Measurements from ENCODE around the gene TAOK2. TPM values are rescaled to one million over a fixed set of nuclear protein-coding genes. Genes with fewer than 3 reads are reported as not detected.
"Not testable (repeated sequence)": the region's sequence is repeated elsewhere in the genome, so short reads cannot be mapped to it uniquely, and the experiment has no call there.

Gene TAOK2
- total RNA-seq, 4 donors from 2014 or later: 48.8 to 62.6 (median 55.2) TPM

- DNase-seq: peak; percentile 28 to 51
- Histone ChIP-seq H3K4me3 (replicated peaks in 1 of 3) (no peak overlapping the region), H3K9me3 (no peaks in the 10 kb centered on the region), H3K4me1 (peaks cover 0 to 5% of the 10 kb centered on the region in 2 donors), H3K36me3 (no peaks in the 10 kb centered on the region), H3K27ac (no peak overlapping the region), H3K27me3 (peaks cover 15% of the 10 kb centered on the region)
- WGBS, 2 donors: 44 to 46% methylated on average over 7 of the region's 7 CpGs
- TF ChIP-seq CTCF (IDR thresholded peaks at IDR 0.05) (peak in 1 of 6 experiments; percentile 2), POLR2A (IDR thresholded peaks at IDR 0.05) (no peak)
- intact Hi-C loops (cut with DNase I): no loop called here
These were observed 59.6 kb downstream of the TAOK2 start for GRCh38 chr16:30033270-30033669.

- intact Hi-C loops (cut with DNase I): no loop called here
- no peak for TF ChIP-seq POLR2A (IDR thresholded peaks at IDR 0.05)
- no peak for TF ChIP-seq CTCF (IDR thresholded peaks at IDR 0.05)
- Histone ChIP-seq H3K4me1 (no peaks in the 10 kb centered on the region), H3K27ac (no peak overlapping the region), H3K4me3 (replicated peaks in 1 of 3) (no peak overlapping the region), H3K9me3 (no peaks in the 10 kb centered on the region), H3K27me3 (no peaks in the 10 kb centered on the region), H3K36me3 (no peaks in the 10 kb centered on the region)
- 64 to 81% methylated on average over 5 of the region's 5 CpGs for WGBS, 2 donors
- no peak for DNase-seq
These were observed 66.6 kb downstream of the TAOK2 start for GRCh38 chr16:30040221-30040620.

GRCh38 chr16:30040690-30041089 is 67.0 kb downstream of the TAOK2 start:
- H3K27ac ChIP-seq; H3K4me1 ChIP-seq; H3K27me3 ChIP-seq; H3K4me3 ChIP-seq (replicated peaks in 1 of 3); intact Hi-C loops (cut with DNase I); H3K9me3 ChIP-seq; DNase-seq; H3K36me3 ChIP-seq: not testable (repeated sequence)
- 83 to 87% methylated on average over 5 of the region's 5 CpGs for WGBS, 2 donors

- Histone ChIP-seq H3K9me3 (no peaks in the 10 kb centered on the region), H3K27me3 (no peaks in the 10 kb centered on the region), H3K4me3 (replicated peaks in 1 of 3) (no peak overlapping the region), H3K4me1 (no peaks in the 10 kb centered on the region), H3K27ac (no peak overlapping the region), H3K36me3 (no peaks in the 10 kb centered on the region)
- intact Hi-C loops (cut with DNase I): no loop called here
- no peak for TF ChIP-seq POLR2A (IDR thresholded peaks at IDR 0.05)
- peak in 4 of 6 experiments; percentile 19 to 44 (median 38) for TF ChIP-seq CTCF (IDR thresholded peaks at IDR 0.05)
- DNase-seq: no peak
- WGBS, 2 donors: 33 to 39% methylated on average over 5 of the region's 5 CpGs
These were observed 68.2 kb downstream of the TAOK2 start for GRCh38 chr16:30041841-30042240.

Other genes with a start within 250 kb of the TAOK2 start
- under 1 TPM; 0.22 to 0.83 (median 0.37) TPM for gene C16orf54, start 227.9 kb upstream of the TAOK2 start, total RNA-seq
- gene ZG16, start 195.6 kb upstream of the TAOK2 start, total RNA-seq: not detected
- 10 to 100 TPM; 38.4 to 68.6 (median 57.2) TPM for gene KIF22, start 183.1 kb upstream of the TAOK2 start, total RNA-seq
- gene MAZ, start 167.3 kb upstream of the TAOK2 start, total RNA-seq: 100 to 1,000 TPM in 2 of 4 donors, 10 to 100 TPM in 2; 80.4 to 132 (median 107) TPM
- gene PRRT2, start 161.7 kb upstream of the TAOK2 start, total RNA-seq: 1 to 10 TPM in 3 of 4 donors, under 1 TPM in 1; 0.89 to 4.0 (median 2.4) TPM
- 10 to 100 TPM; 38.2 to 75.0 (median 55.2) TPM for gene PAGR1, start 157.7 kb upstream of the TAOK2 start, total RNA-seq
- 100 to 1,000 TPM in 1 of 4 donors, 10 to 100 TPM in 3; 70.1 to 127 (median 90.6) TPM for gene MVP, start 153.4 kb upstream of the TAOK2 start, total RNA-seq
- 100 to 1,000 TPM in 2 of 4 donors, 10 to 100 TPM in 2; 79.3 to 122 (median 99.3) TPM for gene CDIPT, start 110.6 kb upstream of the TAOK2 start, total RNA-seq
- 1 to 10 TPM in 2 of 4 donors, under 1 TPM in 2; 0.33 to 1.5 (median 0.79) TPM for gene SEZ6L2, start 74.3 kb upstream of the TAOK2 start, total RNA-seq
- gene ASPHD1, start 73.4 kb upstream of the TAOK2 start, total RNA-seq: not detected
- 10 to 100 TPM in 3 of 4 donors, 1 to 10 TPM in 1; 9.8 to 27.5 (median 15.5) TPM for gene KCTD13, start 47.6 kb upstream of the TAOK2 start, total RNA-seq
- 100 to 1,000 TPM in 3 of 4 donors, 10 to 100 TPM in 1; 93.2 to 140 (median 135) TPM for gene TMEM219, start 11.8 kb upstream of the TAOK2 start, total RNA-seq
- gene HIRIP3, start 21.7 kb downstream of the TAOK2 start, total RNA-seq: 10 to 100 TPM; 10.7 to 23.1 (median 18.4) TPM
- 100 to 1,000 TPM in 3 of 4 donors, 10 to 100 TPM in 1; 45.9 to 165 (median 142) TPM for gene INO80E, start 22.4 kb downstream of the TAOK2 start, total RNA-seq
- gene DOC2A, start 37.2 kb downstream of the TAOK2 start, total RNA-seq: 1 to 10 TPM in 1 of 4 donors, under 1 TPM in 2, not detected in 1; 0.22 to 1.2 (median 0.94) TPM
- not detected for gene C16orf92, start 49.3 kb downstream of the TAOK2 start, total RNA-seq
- under 1 TPM in 2 of 4 donors, not detected in 2; 0.54 to 0.79 TPM for gene TLCD3B, start 57.4 kb downstream of the TAOK2 start, total RNA-seq
- 1,000 to 10,000 TPM in 3 of 4 donors, 100 to 1,000 TPM in 1; 752 to 2,025 (median 1,174) TPM for gene ALDOA, start 91.9 kb downstream of the TAOK2 start, total RNA-seq
- 10 to 100 TPM; 43.6 to 59.9 (median 50.8) TPM for gene PPP4C, start 102.1 kb downstream of the TAOK2 start, total RNA-seq
- gene TBX6, start 118.1 kb downstream of the TAOK2 start, total RNA-seq: 1 to 10 TPM; 1.6 to 3.3 (median 2.4) TPM
- gene YPEL3, start 122.3 kb downstream of the TAOK2 start, total RNA-seq: 100 to 1,000 TPM in 1 of 4 donors, 10 to 100 TPM in 3; 32.4 to 372 (median 68.0) TPM
- 1 to 10 TPM in 2 of 4 donors, under 1 TPM in 1, not detected in 1; 0.68 to 1.6 (median 1.2) TPM for gene GDPD3, start 139.7 kb downstream of the TAOK2 start, total RNA-seq
- gene MAPK3, start 149.4 kb downstream of the TAOK2 start, total RNA-seq: 10 to 100 TPM; 31.5 to 90.6 (median 51.5) TPM
- 10 to 100 TPM in 3 of 4 donors, 1 to 10 TPM in 1; 7.3 to 14.8 (median 11.2) TPM for gene CORO1A, start 209.7 kb downstream of the TAOK2 start, total RNA-seq
- 100 to 1,000 TPM in 2 of 4 donors, 1 to 10 TPM in 2; 2.1 to 150 (median 67.4) TPM for gene BOLA2B, start 219.8 kb downstream of the TAOK2 start, total RNA-seq
- gene SLX1A, start 220.0 kb downstream of the TAOK2 start, total RNA-seq: 10 to 100 TPM; 26.2 to 73.3 (median 63.7) TPM
- 10 to 100 TPM in 2 of 4 donors, 1 to 10 TPM in 2; 8.9 to 13.8 (median 9.8) TPM for gene SULT1A3, start 225.4 kb downstream of the TAOK2 start, total RNA-seq

All from thyroid gland (tissue), 4 donors.